ENCODE results near the gene HNMT.
"Not testable (repeated sequence)": the region's sequence is repeated elsewhere in the genome, so short reads cannot be mapped to it uniquely, and the experiment has no call there.

HNMT gene

GRCh38 chr2:137991078-137991477 lies 26.8 kb downstream of the HNMT start:
- Histone ChIP-seq H3K27me3 (replicated peaks; ENCODE audit: control insufficient read depth, insufficient read depth, low read length, poor library complexity, severe bottlenecking) (no peaks in the 10 kb centered on the region), H3K36me3 (ENCODE audit: control insufficient read depth, insufficient read depth, low read length) (no peaks in the 10 kb centered on the region), H3K4me3 (ENCODE audit: insufficient read depth, low read depth, low read length, poor library complexity, severe bottlenecking) (no peak overlapping the region), H3K27ac (ENCODE audit: insufficient read depth, low read length, poor library complexity, severe bottlenecking) (no peak overlapping the region), H3K4me1 (ENCODE audit: control insufficient read depth, insufficient read depth, low read length, poor library complexity, severe bottlenecking) (no peaks in the 10 kb centered on the region), H3K9me3 (ENCODE audit: control insufficient read depth, low read length) (no peaks in the 10 kb centered on the region)
- no peak for DNase-seq

GRCh38 chr2:137992039-137992646 lies 27.9 kb downstream of the HNMT start:
- no peaks in the 10 kb centered on the region for H3K27me3 ChIP-seq (replicated peaks; ENCODE audit: control insufficient read depth, insufficient read depth, low read length, poor library complexity, severe bottlenecking)
- no peaks in the 10 kb centered on the region for H3K36me3 ChIP-seq (ENCODE audit: control insufficient read depth, insufficient read depth, low read length)
- no peak overlapping the region for H3K27ac ChIP-seq (ENCODE audit: insufficient read depth, low read length, poor library complexity, severe bottlenecking)
- H3K4me1 ChIP-seq (ENCODE audit: control insufficient read depth, insufficient read depth, low read length, poor library complexity, severe bottlenecking): no peaks in the 10 kb centered on the region
- H3K4me3 ChIP-seq (ENCODE audit: insufficient read depth, low read depth, low read length, poor library complexity, severe bottlenecking): no peak overlapping the region
- no peak for DNase-seq
- H3K9me3 ChIP-seq (ENCODE audit: control insufficient read depth, low read length): no peaks in the 10 kb centered on the region

- H3K27ac ChIP-seq (ENCODE audit: insufficient read depth, low read length, poor library complexity, severe bottlenecking); H3K27me3 ChIP-seq (replicated peaks; ENCODE audit: control insufficient read depth, insufficient read depth, low read length, poor library complexity, severe bottlenecking); H3K4me3 ChIP-seq (ENCODE audit: insufficient read depth, low read depth, low read length, poor library complexity, severe bottlenecking); H3K9me3 ChIP-seq (ENCODE audit: control insufficient read depth, low read length); H3K36me3 ChIP-seq (ENCODE audit: control insufficient read depth, insufficient read depth, low read length); H3K4me1 ChIP-seq (ENCODE audit: control insufficient read depth, insufficient read depth, low read length, poor library complexity, severe bottlenecking); DNase-seq: not testable (repeated sequence)
Observed at GRCh38 chr2:137993715-137994476, 29.6 kb downstream of the HNMT start.

- not testable (repeated sequence) for H3K27ac ChIP-seq (ENCODE audit: insufficient read depth, low read length, poor library complexity, severe bottlenecking); H3K36me3 ChIP-seq (ENCODE audit: control insufficient read depth, insufficient read depth, low read length); H3K9me3 ChIP-seq (ENCODE audit: control insufficient read depth, low read length); H3K27me3 ChIP-seq (replicated peaks; ENCODE audit: control insufficient read depth, insufficient read depth, low read length, poor library complexity, severe bottlenecking); DNase-seq; H3K4me3 ChIP-seq (ENCODE audit: insufficient read depth, low read depth, low read length, poor library complexity, severe bottlenecking); H3K4me1 ChIP-seq (ENCODE audit: control insufficient read depth, insufficient read depth, low read length, poor library complexity, severe bottlenecking)
Observed at GRCh38 chr2:137995368-137995767, 31.1 kb downstream of the HNMT start.

- DNase-seq; H3K27me3 ChIP-seq (replicated peaks; ENCODE audit: control insufficient read depth, insufficient read depth, low read length, poor library complexity, severe bottlenecking); H3K27ac ChIP-seq (ENCODE audit: insufficient read depth, low read length, poor library complexity, severe bottlenecking); H3K4me3 ChIP-seq (ENCODE audit: insufficient read depth, low read depth, low read length, poor library complexity, severe bottlenecking); H3K36me3 ChIP-seq (ENCODE audit: control insufficient read depth, insufficient read depth, low read length); H3K9me3 ChIP-seq (ENCODE audit: control insufficient read depth, low read length); H3K4me1 ChIP-seq (ENCODE audit: control insufficient read depth, insufficient read depth, low read length, poor library complexity, severe bottlenecking): not testable (repeated sequence)
Observed at GRCh38 chr2:137996158-137996557, 31.9 kb downstream of the HNMT start.

GRCh38 chr2:137997733-137998132 lies 33.5 kb downstream of the HNMT start:
- DNase-seq: no peak
- H3K36me3 ChIP-seq (ENCODE audit: control insufficient read depth, insufficient read depth, low read length): no peaks in the 10 kb centered on the region

GRCh38 chr2:137998503-137998902 lies 34.2 kb downstream of the HNMT start:
- H3K9me3 ChIP-seq (ENCODE audit: control insufficient read depth, low read length): no peaks in the 10 kb centered on the region
- no peak overlapping the region for H3K27ac ChIP-seq (ENCODE audit: insufficient read depth, low read length, poor library complexity, severe bottlenecking)
- H3K4me3 ChIP-seq (ENCODE audit: insufficient read depth, low read depth, low read length, poor library complexity, severe bottlenecking): no peak overlapping the region
- H3K4me1 ChIP-seq (ENCODE audit: control insufficient read depth, insufficient read depth, low read length, poor library complexity, severe bottlenecking): no peaks in the 10 kb centered on the region
- DNase-seq: no peak
- no peaks in the 10 kb centered on the region for H3K27me3 ChIP-seq (replicated peaks; ENCODE audit: control insufficient read depth, insufficient read depth, low read length, poor library complexity, severe bottlenecking)
- no peaks in the 10 kb centered on the region for H3K36me3 ChIP-seq (ENCODE audit: control insufficient read depth, insufficient read depth, low read length)

More at GRCh38 chr2:137997733-137998132, 33.5 kb downstream of the HNMT start:
- no peak overlapping the region for H3K27ac ChIP-seq (ENCODE audit: insufficient read depth, low read length, poor library complexity, severe bottlenecking)
- no peaks in the 10 kb centered on the region for H3K27me3 ChIP-seq (replicated peaks; ENCODE audit: control insufficient read depth, insufficient read depth, low read length, poor library complexity, severe bottlenecking)
- H3K9me3 ChIP-seq (ENCODE audit: control insufficient read depth, low read length): no peaks in the 10 kb centered on the region
- H3K4me3 ChIP-seq (ENCODE audit: insufficient read depth, low read depth, low read length, poor library complexity, severe bottlenecking): no peak overlapping the region
- H3K4me1 ChIP-seq (ENCODE audit: control insufficient read depth, insufficient read depth, low read length, poor library complexity, severe bottlenecking): no peaks in the 10 kb centered on the region

- no peak for DNase-seq
- Histone ChIP-seq H3K27ac (ENCODE audit: insufficient read depth, low read length, poor library complexity, severe bottlenecking) (no peak overlapping the region), H3K27me3 (replicated peaks; ENCODE audit: control insufficient read depth, insufficient read depth, low read length, poor library complexity, severe bottlenecking) (no peaks in the 10 kb centered on the region), H3K36me3 (ENCODE audit: control insufficient read depth, insufficient read depth, low read length) (no peaks in the 10 kb centered on the region), H3K4me1 (ENCODE audit: control insufficient read depth, insufficient read depth, low read length, poor library complexity, severe bottlenecking) (no peaks in the 10 kb centered on the region), H3K4me3 (ENCODE audit: insufficient read depth, low read depth, low read length, poor library complexity, severe bottlenecking) (no peak overlapping the region), H3K9me3 (ENCODE audit: control insufficient read depth, low read length) (no peaks in the 10 kb centered on the region)
Observed at GRCh38 chr2:137999273-137999672, 35.0 kb downstream of the HNMT start.

- Histone ChIP-seq H3K36me3 (ENCODE audit: control insufficient read depth, insufficient read depth, low read length) (no peaks in the 10 kb centered on the region), H3K4me3 (ENCODE audit: insufficient read depth, low read depth, low read length, poor library complexity, severe bottlenecking) (no peak overlapping the region), H3K27ac (ENCODE audit: insufficient read depth, low read length, poor library complexity, severe bottlenecking) (no peak overlapping the region), H3K4me1 (ENCODE audit: control insufficient read depth, insufficient read depth, low read length, poor library complexity, severe bottlenecking) (no peaks in the 10 kb centered on the region), H3K9me3 (ENCODE audit: control insufficient read depth, low read length) (no peaks in the 10 kb centered on the region), H3K27me3 (replicated peaks; ENCODE audit: control insufficient read depth, insufficient read depth, low read length, poor library complexity, severe bottlenecking) (no peaks in the 10 kb centered on the region)
- no peak for DNase-seq
Observed at GRCh38 chr2:138000009-138000408, 35.7 kb downstream of the HNMT start.

- no peak overlapping the region for H3K27ac ChIP-seq (ENCODE audit: insufficient read depth, low read length, poor library complexity, severe bottlenecking)
- no peaks in the 10 kb centered on the region for H3K27me3 ChIP-seq (replicated peaks; ENCODE audit: control insufficient read depth, insufficient read depth, low read length, poor library complexity, severe bottlenecking)
- H3K9me3 ChIP-seq (ENCODE audit: control insufficient read depth, low read length): no peaks in the 10 kb centered on the region
- H3K36me3 ChIP-seq (ENCODE audit: control insufficient read depth, insufficient read depth, low read length): no peaks in the 10 kb centered on the region
- no peak for DNase-seq
- no peaks in the 10 kb centered on the region for H3K4me1 ChIP-seq (ENCODE audit: control insufficient read depth, insufficient read depth, low read length, poor library complexity, severe bottlenecking)
- H3K4me3 ChIP-seq (ENCODE audit: insufficient read depth, low read depth, low read length, poor library complexity, severe bottlenecking): no peak overlapping the region
Observed at GRCh38 chr2:138000796-138001195, 36.5 kb downstream of the HNMT start.
